ENCODE data around the gene EPDR1.
A peak's percentile ranks its signal among the peaks of the same experiment; 100 is the strongest.
"Not testable (repeated sequence)": the region's sequence is repeated elsewhere in the genome, so short reads cannot be mapped to it uniquely, and the experiment has no call there.

Gene EPDR1

DNA sequence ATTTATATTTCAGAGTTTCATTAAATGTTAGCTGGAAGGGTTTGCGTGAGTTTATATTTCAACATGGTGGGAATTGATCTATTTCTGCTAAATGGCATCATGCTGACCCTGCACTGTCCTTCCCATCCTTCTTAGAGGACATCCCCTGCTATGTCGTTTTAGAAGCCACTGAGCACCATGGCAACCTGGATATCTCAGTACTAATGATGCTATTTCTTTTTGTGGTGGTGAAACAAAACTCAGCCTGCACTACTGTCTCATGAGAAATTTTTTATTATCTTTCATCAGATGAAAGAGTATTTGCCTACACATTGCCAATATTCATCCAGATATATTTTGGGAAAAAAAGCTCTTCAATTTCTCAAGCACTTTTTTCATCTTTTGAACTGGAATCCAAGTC, 12.1 kb downstream of the EPDR1 start:
- H3K4me3 ChIP-seq (ENCODE audit: low read depth in 1 of 2, low read length in 2 of 2) = no peak overlapping the region
- H3K4me1 ChIP-seq (ENCODE audit: control insufficient read depth in 1 of 2, insufficient read depth in 2 of 2, low read length in 2 of 2) = no peaks in the 10 kb centered on the region
- no peaks in the 10 kb centered on the region for H3K36me3 ChIP-seq (ENCODE audit: control insufficient read depth in 1 of 2, insufficient read depth in 2 of 2, low read length in 2 of 2)
- H3K27me3 ChIP-seq (ENCODE audit: low read depth, low read length) = no peaks in the 10 kb centered on the region
- no peak overlapping the region for H3K27ac ChIP-seq (ENCODE audit: low read length)
- H3K9me3 ChIP-seq (ENCODE audit: control insufficient read depth in 1 of 2, low read length in 2 of 2) = peaks cover 3 to 7% of the 10 kb centered on the region in 2 donors

DNA sequence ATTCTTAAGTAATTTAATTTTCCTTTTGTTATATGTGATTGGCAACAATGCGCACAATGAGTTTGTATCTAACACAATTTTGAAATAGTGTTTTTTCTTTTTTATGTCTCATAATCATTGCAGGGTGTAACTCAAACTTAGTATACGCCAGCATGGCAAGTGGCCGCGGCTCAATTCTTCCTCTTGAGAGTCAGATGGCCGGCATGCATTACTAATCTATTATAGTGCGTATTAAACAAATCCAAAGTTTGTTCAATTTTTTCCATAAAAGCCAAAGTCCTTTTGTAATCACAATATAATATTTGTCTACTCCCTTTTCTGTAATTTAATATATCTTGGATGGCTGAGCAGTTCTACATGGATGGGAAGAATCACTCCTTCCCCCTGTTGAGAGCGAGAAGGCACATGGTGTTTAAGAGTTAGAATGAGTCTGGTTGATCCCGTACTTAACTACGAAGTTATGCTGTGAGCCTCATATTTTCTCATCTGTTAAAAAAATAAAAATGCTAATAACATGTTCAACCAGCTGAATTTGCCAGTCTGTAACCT, 12.7 kb downstream of the EPDR1 start:
- Histone ChIP-seq H3K4me1 (ENCODE audit: control insufficient read depth in 1 of 2, insufficient read depth in 2 of 2, low read length in 2 of 2) (no peaks in the 10 kb centered on the region), H3K27ac (ENCODE audit: low read length) (no peak overlapping the region), H3K4me3 (ENCODE audit: low read depth in 1 of 2, low read length in 2 of 2) (no peak overlapping the region), H3K27me3 (ENCODE audit: low read depth, low read length) (no peaks in the 10 kb centered on the region), H3K9me3 (ENCODE audit: control insufficient read depth in 1 of 2, low read length in 2 of 2) (peaks cover 3 to 7% of the 10 kb centered on the region in 2 donors), H3K36me3 (ENCODE audit: control insufficient read depth in 1 of 2, insufficient read depth in 2 of 2, low read length in 2 of 2) (no peaks in the 10 kb centered on the region)

DNA sequence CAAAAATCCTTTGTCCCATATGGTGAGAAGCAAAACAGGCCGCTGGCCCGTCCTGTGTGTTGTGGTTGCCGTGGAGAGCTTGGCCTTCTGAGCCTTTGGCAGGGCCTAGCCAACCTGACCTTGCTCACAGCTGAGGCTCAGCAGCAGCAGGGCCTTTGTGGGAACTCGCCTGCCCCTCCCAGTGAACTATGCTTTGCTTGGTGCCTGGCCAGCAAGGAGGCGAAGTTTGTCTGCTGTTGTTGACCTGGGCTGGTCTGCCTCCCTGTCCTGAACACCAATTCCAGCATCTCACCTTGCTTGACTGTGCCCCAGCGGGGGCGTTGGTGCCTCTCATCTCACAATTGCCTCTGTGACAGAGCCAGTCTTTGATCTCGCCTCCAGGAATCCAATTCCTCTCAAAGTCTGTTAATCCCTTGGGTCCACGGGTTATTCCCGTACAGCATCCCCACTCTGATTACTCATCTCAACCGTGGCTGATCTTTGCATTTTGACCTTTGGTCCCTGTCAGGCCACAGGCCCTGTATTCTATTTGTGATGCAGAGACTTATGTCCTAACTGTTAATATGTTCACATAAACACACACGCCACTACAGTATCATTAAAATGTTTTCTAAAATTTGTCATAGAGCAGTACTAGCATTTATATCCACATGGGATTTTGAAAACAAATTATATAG, 22.6 kb downstream of the EPDR1 start:
- H3K27ac ChIP-seq (ENCODE audit: low read length) = peak overlapping the region; percentile 54
- peaks cover 3 to 5% of the 10 kb centered on the region in 2 donors for H3K4me1 ChIP-seq (ENCODE audit: control insufficient read depth in 1 of 2, insufficient read depth in 2 of 2, low read length in 2 of 2)
- H3K9me3 ChIP-seq (ENCODE audit: control insufficient read depth in 1 of 2, low read length in 2 of 2) = no peaks in the 10 kb centered on the region
- no peak overlapping the region for H3K4me3 ChIP-seq (ENCODE audit: low read depth in 1 of 2, low read length in 2 of 2)
- H3K36me3 ChIP-seq (ENCODE audit: control insufficient read depth in 1 of 2, insufficient read depth in 2 of 2, low read length in 2 of 2) = no peaks in the 10 kb centered on the region
- no peaks in the 10 kb centered on the region for H3K27me3 ChIP-seq (ENCODE audit: low read depth, low read length)

DNA sequence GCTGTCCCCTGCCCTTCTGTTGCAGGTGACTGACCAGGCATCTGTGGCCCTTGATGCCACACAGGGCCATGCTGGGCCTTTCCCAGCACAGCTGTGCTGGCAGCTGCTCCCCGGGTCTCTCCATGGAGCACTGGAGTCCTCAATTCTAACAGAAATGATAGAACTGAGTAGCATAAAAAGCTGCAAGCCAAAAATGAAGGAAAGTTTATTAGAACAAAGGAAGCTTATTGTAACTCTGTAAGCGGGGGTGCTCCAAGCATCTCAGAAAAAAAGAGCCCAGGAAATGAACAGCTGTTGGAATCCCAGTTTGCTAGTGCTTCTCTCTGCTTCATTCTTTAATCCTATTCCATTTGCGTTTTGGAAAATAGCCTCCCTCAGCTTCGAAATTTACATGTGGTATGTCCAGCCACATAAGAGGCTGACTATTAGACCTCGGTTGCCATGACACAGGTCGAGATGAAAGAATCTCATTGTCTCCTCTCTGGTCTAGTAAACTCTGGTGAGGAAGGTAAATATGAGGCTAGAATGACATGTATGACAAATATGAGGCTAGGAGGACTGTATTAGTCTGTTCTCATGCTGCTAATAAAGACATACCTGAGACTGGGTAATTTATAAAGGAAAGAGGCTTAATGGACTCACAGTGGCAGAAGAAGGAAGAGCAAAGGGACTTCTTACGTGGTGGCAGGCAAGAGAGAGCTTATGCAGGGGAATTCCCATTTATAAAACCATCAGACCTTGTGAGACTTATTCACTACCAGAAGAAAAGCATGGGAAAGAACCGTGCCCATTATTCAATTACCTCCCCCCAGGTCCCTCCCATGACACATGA, 23.7 kb downstream of the EPDR1 start:
- no peaks in the 10 kb centered on the region for H3K27me3 ChIP-seq (ENCODE audit: low read depth, low read length)
- H3K4me1 ChIP-seq (ENCODE audit: control insufficient read depth in 1 of 2, insufficient read depth in 2 of 2, low read length in 2 of 2) = peaks cover 3 to 5% of the 10 kb centered on the region in 2 donors
- H3K9me3 ChIP-seq (ENCODE audit: control insufficient read depth in 1 of 2, low read length in 2 of 2) = no peaks in the 10 kb centered on the region
- no peak overlapping the region for H3K27ac ChIP-seq (ENCODE audit: low read length)
- no peak overlapping the region for H3K4me3 ChIP-seq (ENCODE audit: low read depth in 1 of 2, low read length in 2 of 2)
- peaks cover 0 to under 1% of the 10 kb centered on the region in 2 donors for H3K36me3 ChIP-seq (ENCODE audit: control insufficient read depth in 1 of 2, insufficient read depth in 2 of 2, low read length in 2 of 2)

DNA sequence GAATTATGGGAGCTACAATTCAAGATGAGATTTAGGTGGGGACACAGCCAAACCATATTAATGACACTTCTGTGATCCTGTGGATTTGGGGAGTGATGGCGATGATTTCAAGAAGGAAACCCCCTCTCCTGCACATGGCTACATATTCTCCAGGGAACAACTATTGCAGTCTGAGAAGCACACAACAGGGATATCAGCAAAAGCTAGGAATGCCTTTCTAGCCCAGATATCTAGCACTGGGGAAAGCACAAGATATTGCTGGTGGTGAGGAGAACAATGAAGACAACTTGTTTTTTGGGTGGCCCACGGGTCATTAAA, 24.3 kb downstream of the EPDR1 start:
- Histone ChIP-seq H3K36me3 (ENCODE audit: control insufficient read depth in 1 of 2, insufficient read depth in 2 of 2, low read length in 2 of 2) (peaks cover 0 to 6% of the 10 kb centered on the region in 2 donors), H3K27me3 (ENCODE audit: low read depth, low read length) (no peaks in the 10 kb centered on the region), H3K9me3 (ENCODE audit: control insufficient read depth in 1 of 2, low read length in 2 of 2) (no peaks in the 10 kb centered on the region), H3K4me3 (ENCODE audit: low read depth in 1 of 2, low read length in 2 of 2) (no peak overlapping the region), H3K27ac (ENCODE audit: low read length) (no peak overlapping the region), H3K4me1 (ENCODE audit: control insufficient read depth in 1 of 2, insufficient read depth in 2 of 2, low read length in 2 of 2) (peaks cover 3 to 5% of the 10 kb centered on the region in 2 donors)

DNA sequence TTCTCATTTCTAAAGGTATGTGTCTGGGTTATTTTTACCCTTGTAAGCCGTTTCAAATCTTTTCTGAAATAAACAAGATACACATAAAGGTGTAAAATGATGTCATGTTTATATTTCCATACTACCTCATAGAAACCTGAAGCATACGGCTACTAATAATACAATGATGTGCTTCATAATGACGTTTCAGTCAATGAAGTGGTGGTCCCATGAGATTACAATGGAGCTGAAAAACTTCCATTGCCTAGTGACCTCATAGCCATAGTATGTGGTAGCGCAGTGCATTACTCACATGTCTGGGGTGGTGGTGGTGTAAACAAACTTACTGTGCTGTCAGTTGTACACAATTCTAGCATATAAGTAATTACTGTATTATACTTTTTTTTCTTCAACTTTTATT, 24.9 kb downstream of the EPDR1 start:
- H3K27me3 ChIP-seq (ENCODE audit: low read depth, low read length) = no peaks in the 10 kb centered on the region
- peaks cover 3 to 5% of the 10 kb centered on the region in 2 donors for H3K4me1 ChIP-seq (ENCODE audit: control insufficient read depth in 1 of 2, insufficient read depth in 2 of 2, low read length in 2 of 2)
- H3K36me3 ChIP-seq (ENCODE audit: control insufficient read depth in 1 of 2, insufficient read depth in 2 of 2, low read length in 2 of 2) = peaks cover 0 to 7% of the 10 kb centered on the region in 2 donors
- H3K27ac ChIP-seq (ENCODE audit: low read length) = no peak overlapping the region
- no peak overlapping the region for H3K4me3 ChIP-seq (ENCODE audit: low read depth in 1 of 2, low read length in 2 of 2)
- no peaks in the 10 kb centered on the region for H3K9me3 ChIP-seq (ENCODE audit: control insufficient read depth in 1 of 2, low read length in 2 of 2)

DNA sequence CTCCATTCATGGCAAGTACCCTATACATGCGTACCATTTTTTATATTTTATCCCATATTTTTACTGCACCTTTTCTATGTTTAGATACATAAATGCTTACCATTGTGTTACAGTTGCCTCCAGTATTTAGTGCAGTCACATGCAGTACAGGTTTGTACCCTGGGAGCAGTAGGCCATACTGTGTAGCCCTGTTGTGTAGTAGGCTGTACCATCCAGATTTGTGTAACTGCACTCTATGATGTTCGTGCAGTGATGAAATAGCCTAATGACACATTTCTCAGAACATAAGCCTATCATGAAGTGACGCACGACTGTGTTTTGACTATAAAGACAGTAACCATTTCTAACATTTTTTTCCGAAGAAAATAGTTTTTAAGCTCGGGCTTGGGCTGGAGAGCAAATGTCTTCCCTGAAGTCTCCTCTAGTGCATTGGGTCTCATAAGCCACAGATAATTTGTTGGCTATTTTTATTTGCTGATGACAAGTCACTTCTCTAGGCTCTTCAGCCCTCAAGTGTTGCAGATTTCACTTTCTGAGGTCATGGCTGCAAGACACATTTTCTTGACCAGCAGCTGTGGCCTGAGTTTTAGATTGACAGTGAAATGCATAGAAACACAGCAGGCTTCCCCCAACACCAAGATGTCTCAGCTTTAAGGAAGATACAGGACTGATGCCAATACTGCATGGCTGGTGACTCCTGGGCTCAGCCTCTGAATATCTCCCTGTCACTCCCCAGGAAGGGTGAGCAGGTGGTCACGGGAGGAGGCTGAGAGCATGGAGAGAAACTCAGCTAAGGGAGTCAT, 26.9 kb downstream of the EPDR1 start:
- Histone ChIP-seq H3K27ac (ENCODE audit: low read length) (no peak overlapping the region), H3K4me3 (ENCODE audit: low read depth in 1 of 2, low read length in 2 of 2) (no peak overlapping the region), H3K9me3 (ENCODE audit: control insufficient read depth in 1 of 2, low read length in 2 of 2) (no peaks in the 10 kb centered on the region), H3K27me3 (ENCODE audit: low read depth, low read length) (no peaks in the 10 kb centered on the region), H3K36me3 (ENCODE audit: control insufficient read depth in 1 of 2, insufficient read depth in 2 of 2, low read length in 2 of 2) (peaks cover 7% of the 10 kb centered on the region in 2 donors), H3K4me1 (ENCODE audit: control insufficient read depth in 1 of 2, insufficient read depth in 2 of 2, low read length in 2 of 2) (peaks cover 3 to 5% of the 10 kb centered on the region in 2 donors)

DNA sequence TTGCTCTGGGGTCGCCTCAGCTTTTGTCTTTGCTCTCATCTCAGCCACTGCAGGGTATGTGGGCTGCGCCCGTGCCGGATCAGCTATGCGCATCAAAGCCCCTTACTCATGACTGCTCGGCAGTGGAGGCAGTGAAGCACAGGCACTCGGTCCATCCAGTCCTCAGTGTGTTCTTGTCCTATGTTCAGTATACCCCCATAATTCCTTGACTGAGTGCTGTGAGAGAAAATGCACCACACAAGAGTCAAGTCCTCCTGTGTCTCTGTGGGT, 27.4 kb downstream of the EPDR1 start:
- Histone ChIP-seq H3K4me1 (ENCODE audit: control insufficient read depth in 1 of 2, insufficient read depth in 2 of 2, low read length in 2 of 2) (peaks cover 3 to 4% of the 10 kb centered on the region in 2 donors), H3K27me3 (ENCODE audit: low read depth, low read length) (no peaks in the 10 kb centered on the region), H3K9me3 (ENCODE audit: control insufficient read depth in 1 of 2, low read length in 2 of 2) (no peaks in the 10 kb centered on the region), H3K36me3 (ENCODE audit: control insufficient read depth in 1 of 2, insufficient read depth in 2 of 2, low read length in 2 of 2) (peaks cover 7% of the 10 kb centered on the region in 2 donors), H3K4me3 (ENCODE audit: low read depth in 1 of 2, low read length in 2 of 2) (no peak overlapping the region), H3K27ac (ENCODE audit: low read length) (no peak overlapping the region)

DNA sequence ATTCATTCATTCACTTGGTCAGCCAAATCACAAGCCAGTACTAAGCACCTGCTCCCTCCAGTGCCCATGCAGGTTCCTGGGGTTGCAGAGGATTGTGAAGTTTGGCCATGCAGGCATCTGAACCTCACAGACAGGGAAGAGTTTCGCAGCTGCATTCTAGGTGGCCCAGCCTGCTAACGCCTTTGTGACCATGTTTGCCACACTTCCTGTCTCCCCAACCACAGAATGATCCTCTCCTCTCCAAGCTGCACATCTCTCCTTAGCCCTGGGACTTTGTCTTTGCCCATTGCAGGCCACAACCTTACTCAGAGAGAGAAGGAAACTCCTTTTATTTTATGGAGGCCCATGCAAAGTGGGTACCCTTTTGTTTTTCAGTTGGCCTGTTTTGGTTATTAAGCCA, 31.8 kb downstream of the EPDR1 start:
- H3K9me3 ChIP-seq (ENCODE audit: control insufficient read depth in 1 of 2, low read length in 2 of 2) = no peaks in the 10 kb centered on the region
- H3K27me3 ChIP-seq (ENCODE audit: low read depth, low read length) = no peaks in the 10 kb centered on the region
- no peak overlapping the region for H3K27ac ChIP-seq (ENCODE audit: low read length)
- H3K36me3 ChIP-seq (ENCODE audit: control insufficient read depth in 1 of 2, insufficient read depth in 2 of 2, low read length in 2 of 2) = peaks cover 7% of the 10 kb centered on the region in 2 donors
- no peaks in the 10 kb centered on the region for H3K4me1 ChIP-seq (ENCODE audit: control insufficient read depth in 1 of 2, insufficient read depth in 2 of 2, low read length in 2 of 2)
- H3K4me3 ChIP-seq (ENCODE audit: low read depth in 1 of 2, low read length in 2 of 2) = no peak overlapping the region

DNA sequence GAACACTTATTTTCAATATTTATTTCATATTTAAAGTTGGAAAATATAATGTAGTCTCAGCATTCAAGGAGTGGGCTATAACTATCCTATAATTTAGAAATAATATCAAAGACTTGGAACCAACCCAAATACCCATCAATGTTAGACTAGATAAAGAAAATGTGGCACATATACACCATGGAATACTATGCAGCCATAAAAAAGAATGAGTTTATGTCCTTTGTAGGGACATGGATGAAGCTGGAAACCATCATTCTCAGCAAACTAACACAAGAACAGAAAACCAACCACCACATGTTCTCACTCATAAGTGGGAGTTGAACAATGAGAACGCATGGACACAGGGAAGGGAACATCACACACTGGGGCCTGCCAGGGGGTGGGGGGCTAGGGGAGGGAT, 33.8 kb downstream of the EPDR1 start:
- not testable (repeated sequence) for H3K36me3 ChIP-seq (ENCODE audit: control insufficient read depth in 1 of 2, insufficient read depth in 2 of 2, low read length in 2 of 2); H3K27me3 ChIP-seq (ENCODE audit: low read depth, low read length); H3K4me1 ChIP-seq (ENCODE audit: control insufficient read depth in 1 of 2, insufficient read depth in 2 of 2, low read length in 2 of 2); H3K4me3 ChIP-seq (ENCODE audit: low read depth in 1 of 2, low read length in 2 of 2); H3K9me3 ChIP-seq (ENCODE audit: control insufficient read depth in 1 of 2, low read length in 2 of 2); H3K27ac ChIP-seq (ENCODE audit: low read length)

DNA sequence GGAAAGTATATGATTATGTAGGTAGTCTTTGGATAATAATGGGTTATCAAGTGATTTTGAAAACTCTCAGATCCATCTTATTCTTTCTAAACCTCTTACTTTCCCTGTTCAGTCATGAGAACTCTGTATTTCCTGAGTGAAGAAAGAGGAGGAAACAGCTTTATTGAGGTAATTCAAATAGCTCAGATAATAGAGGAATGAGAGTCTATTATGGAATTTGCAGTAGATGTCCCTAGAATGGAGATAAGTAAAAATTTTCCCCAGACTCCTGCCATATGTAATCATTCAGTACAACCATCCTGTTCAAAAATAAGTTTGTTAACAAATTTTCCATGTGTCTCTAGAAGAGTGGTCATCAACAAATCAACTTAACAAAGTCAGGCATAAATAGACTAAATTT, 36.4 kb downstream of the EPDR1 start:
- Histone ChIP-seq H3K27me3 (ENCODE audit: low read depth, low read length) (no peaks in the 10 kb centered on the region), H3K4me3 (ENCODE audit: low read depth in 1 of 2, low read length in 2 of 2) (no peak overlapping the region), H3K9me3 (ENCODE audit: control insufficient read depth in 1 of 2, low read length in 2 of 2) (no peaks in the 10 kb centered on the region), H3K27ac (ENCODE audit: low read length) (no peak overlapping the region), H3K36me3 (ENCODE audit: control insufficient read depth in 1 of 2, insufficient read depth in 2 of 2, low read length in 2 of 2) (no peaks in the 10 kb centered on the region), H3K4me1 (ENCODE audit: control insufficient read depth in 1 of 2, insufficient read depth in 2 of 2, low read length in 2 of 2) (no peaks in the 10 kb centered on the region)
